Progenitor cell of endocrine pancreas (in vitro differentiated cells): Measurements from ENCODE around the gene MAN1C1. TPM values are rescaled to one million over a fixed set of nuclear protein-coding genes. Genes with fewer than 3 reads are reported as not detected.

Source experiments
- DNase-seq: peaks from one replicate; pipeline ENCODE4 v3.0.0; 2021; ENCODE audit warnings: low spot score; ENCODE audit not compliant: unreplicated experiment
- H3K27ac Mint-ChIP-seq: 2 replicates; pipeline ENCODE4 v1.8.0; 2021; ENCODE audit warnings: mild to moderate bottlenecking, moderate library complexity, mixed read lengths
- H3K27me3 Mint-ChIP-seq: 2 replicates; pipeline ENCODE4 v1.8.0; 2021; ENCODE audit warnings: mixed read lengths
- H3K36me3 Mint-ChIP-seq: 2 replicates; pipeline ENCODE4 v1.8.0; 2022; ENCODE audit warnings: mixed read lengths; ENCODE audit not compliant: insufficient read depth
- H3K4me1 Mint-ChIP-seq: 2 replicates; pipeline ENCODE4 v1.8.0; 2021; ENCODE audit warnings: low read depth, mixed read lengths
- H3K4me3 Mint-ChIP-seq: 2 replicates; pipeline ENCODE4 v1.8.0; 2021; ENCODE audit warnings: low read depth, mild to moderate bottlenecking, moderate library complexity, mixed read lengths
- H3K9me3 Mint-ChIP-seq: 2 replicates; pipeline ENCODE4 v1.8.0; 2021; ENCODE audit warnings: low read depth, mixed read lengths
- total RNA-seq: library from RNA; stranded (reverse); gene quantifications from 2 replicates; pipeline ENCODE4 v1.2.1, GENCODE V29; 2021
- TF ChIP-seq, protein P1 (sequence below): fragments of 200-600 bp; sonication (generic); IDR thresholded peaks from one replicate; pipeline ENCODE4 v1.5.0; 2021; ENCODE audit warnings: antibody characterized with exemption, mild to moderate bottlenecking; ENCODE audit not compliant: unreplicated experiment

The MAN1C1 gene
- total RNA-seq, 1 donor from 2014 or later: 5.1 TPM

DNA sequence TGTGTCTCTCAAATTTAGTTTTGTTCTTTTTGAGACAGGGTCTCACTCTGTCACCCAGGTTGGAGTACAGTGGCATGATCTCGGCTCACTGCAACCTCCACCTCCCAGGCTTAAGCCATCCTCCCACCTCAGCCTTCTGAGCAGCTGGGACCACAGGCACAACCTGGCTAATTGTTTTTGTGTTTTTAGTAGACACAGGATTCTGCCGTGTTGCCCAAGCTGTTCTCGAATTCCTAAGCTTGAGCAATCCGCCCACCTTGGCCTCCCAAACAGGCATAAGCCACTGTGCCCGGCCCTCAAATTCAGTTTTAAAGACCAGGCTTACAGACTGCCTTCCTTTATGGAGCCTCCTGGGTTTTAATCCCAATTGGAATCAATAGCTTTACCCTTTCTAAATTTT lies 99.7 kb downstream of the MAN1C1 start:
- DNase-seq: no peak
- H3K4me1 Mint-ChIP-seq: peaks cover 20% of the 10 kb centered on the region
- no peak overlapping the region for H3K4me3 Mint-ChIP-seq
- no peaks in the 10 kb centered on the region for H3K36me3 Mint-ChIP-seq
- H3K9me3 Mint-ChIP-seq: no peaks in the 10 kb centered on the region
- TF ChIP-seq, protein P1, sequence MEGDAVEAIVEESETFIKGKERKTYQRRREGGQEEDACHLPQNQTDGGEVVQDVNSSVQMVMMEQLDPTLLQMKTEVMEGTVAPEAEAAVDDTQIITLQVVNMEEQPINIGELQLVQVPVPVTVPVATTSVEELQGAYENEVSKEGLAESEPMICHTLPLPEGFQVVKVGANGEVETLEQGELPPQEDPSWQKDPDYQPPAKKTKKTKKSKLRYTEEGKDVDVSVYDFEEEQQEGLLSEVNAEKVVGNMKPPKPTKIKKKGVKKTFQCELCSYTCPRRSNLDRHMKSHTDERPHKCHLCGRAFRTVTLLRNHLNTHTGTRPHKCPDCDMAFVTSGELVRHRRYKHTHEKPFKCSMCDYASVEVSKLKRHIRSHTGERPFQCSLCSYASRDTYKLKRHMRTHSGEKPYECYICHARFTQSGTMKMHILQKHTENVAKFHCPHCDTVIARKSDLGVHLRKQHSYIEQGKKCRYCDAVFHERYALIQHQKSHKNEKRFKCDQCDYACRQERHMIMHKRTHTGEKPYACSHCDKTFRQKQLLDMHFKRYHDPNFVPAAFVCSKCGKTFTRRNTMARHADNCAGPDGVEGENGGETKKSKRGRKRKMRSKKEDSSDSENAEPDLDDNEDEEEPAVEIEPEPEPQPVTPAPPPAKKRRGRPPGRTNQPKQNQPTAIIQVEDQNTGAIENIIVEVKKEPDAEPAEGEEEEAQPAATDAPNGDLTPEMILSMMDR: no peak
- H3K27me3 Mint-ChIP-seq: no peaks in the 10 kb centered on the region
- H3K27ac Mint-ChIP-seq: no peak overlapping the region

DNA sequence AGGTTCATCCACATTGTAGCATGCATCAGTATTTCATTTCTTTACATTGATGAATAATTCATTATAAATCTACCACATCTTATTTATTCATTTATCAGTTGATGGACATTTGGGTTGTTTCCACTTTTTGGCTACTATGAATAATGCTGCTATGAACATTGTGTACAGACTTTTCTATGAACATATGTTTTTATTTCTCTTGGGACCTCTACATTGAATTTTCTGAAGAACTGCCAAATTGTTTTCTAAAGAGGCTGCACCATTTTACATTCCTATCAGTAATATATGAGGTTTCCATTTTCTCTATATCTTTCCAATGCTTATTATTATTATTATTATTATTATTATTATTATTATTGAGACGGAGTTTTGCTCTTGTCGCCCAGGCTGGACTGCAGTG lies 102.1 kb downstream of the MAN1C1 start:
- no peak for DNase-seq
- TF ChIP-seq, protein P1: no peak
- Mint-ChIP-seq H3K9me3 (no peaks in the 10 kb centered on the region), H3K27me3 (peaks cover 9% of the 10 kb centered on the region), H3K36me3 (no peaks in the 10 kb centered on the region), H3K4me1 (peaks cover 14% of the 10 kb centered on the region), H3K4me3 (no peak overlapping the region), H3K27ac (no peak overlapping the region)

DNA sequence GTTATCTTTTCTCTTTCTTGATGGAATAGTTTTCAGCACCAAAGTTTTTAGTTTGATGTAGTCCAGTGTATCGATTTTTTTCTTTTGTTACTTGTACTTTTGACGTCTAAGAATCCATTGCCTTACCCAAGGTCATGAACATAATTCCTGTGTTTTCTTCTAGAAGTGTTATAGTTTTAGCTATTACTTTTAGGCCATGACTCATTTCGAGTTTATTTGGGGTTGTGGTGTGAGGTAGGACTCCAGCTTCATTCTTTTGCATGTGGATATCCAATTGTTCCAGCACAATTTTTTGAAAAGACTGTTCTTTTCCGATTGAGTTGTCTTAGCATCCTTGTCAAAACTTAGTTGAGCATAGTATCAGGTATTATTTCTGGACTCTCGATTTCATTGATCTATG lies 104.0 kb downstream of the MAN1C1 start:
- Mint-ChIP-seq H3K4me3 (no peak overlapping the region), H3K4me1 (peaks cover 6% of the 10 kb centered on the region), H3K36me3 (no peaks in the 10 kb centered on the region), H3K27me3 (peaks cover 9% of the 10 kb centered on the region), H3K9me3 (no peaks in the 10 kb centered on the region), H3K27ac (no peak overlapping the region)
- TF ChIP-seq, protein P1: no peak
- no peak for DNase-seq

DNA sequence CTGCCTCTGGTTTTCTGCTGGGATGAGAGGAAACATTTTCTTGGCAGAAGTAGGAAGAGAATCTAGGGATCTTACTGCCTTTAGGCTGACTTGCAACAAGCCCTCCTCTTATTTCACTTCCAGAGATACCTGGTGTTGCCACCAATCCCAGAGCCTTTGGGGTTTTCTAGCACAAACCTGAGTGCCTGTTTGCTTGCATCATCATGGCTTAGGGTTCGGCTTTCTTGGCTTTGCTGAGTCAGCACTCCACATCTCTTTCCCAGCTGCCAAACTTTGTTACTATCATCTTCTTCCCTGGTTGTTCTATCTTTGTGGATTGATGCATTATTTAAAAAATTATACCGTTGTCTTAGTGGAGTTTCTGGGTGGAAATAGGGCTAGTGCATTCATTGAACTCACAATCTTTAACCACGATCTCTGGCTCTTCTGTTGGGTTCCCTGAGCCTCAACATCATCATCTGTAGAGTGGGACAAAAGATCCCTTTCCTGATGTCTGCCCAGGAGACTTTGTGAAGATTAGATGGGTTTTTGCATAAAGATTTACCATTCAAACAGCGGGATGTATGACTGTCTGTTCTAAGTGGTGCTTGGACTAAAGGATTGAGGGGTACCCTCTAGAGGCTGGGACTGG lies 106.8 kb downstream of the MAN1C1 start:
- no peak for DNase-seq
- Mint-ChIP-seq H3K27ac (no peak overlapping the region), H3K4me3 (no peak overlapping the region)

DNA sequence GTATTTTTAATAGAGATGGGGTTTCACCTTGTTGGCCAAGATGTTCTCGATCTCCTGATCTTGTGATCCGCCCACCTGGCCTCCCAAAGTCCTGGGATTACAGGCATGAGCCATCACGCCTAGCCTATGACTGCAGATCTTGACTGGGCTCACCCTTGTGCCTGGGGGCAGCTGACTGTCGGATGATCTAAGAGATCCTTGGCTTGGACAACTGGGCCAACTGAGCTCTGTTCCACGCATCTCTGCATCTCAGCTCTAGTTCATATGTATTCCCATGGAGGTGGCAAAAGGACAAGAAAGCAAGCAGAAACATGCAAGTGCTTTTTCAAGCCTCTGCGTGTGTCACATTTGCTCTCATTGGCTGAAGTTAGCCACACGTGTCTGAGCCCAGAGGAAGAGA lies 107.6 kb downstream of the MAN1C1 start:
- Mint-ChIP-seq H3K36me3 (no peaks in the 10 kb centered on the region), H3K9me3 (no peaks in the 10 kb centered on the region), H3K27me3 (peaks cover 9% of the 10 kb centered on the region), H3K27ac (no peak overlapping the region), H3K4me3 (no peak overlapping the region), H3K4me1 (peaks cover 16% of the 10 kb centered on the region)
- DNase-seq: no peak
- TF ChIP-seq, protein P1: no peak

More for the DNA sequence above, 106.8 kb downstream of the MAN1C1 start:
- TF ChIP-seq, protein P1: no peak
- Mint-ChIP-seq H3K4me1 (peaks cover 16% of the 10 kb centered on the region), H3K9me3 (no peaks in the 10 kb centered on the region), H3K36me3 (no peaks in the 10 kb centered on the region), H3K27me3 (peaks cover 9% of the 10 kb centered on the region)
